ENCODE data around the gene NPAS3.

GRCh38 chr14:32932302-32932913, 6.3 kb upstream of the NPAS3 start:
- no peak for TF ChIP-seq CTCF (IDR thresholded peaks at IDR 0.05)
- TF ChIP-seq POLR2A (IDR thresholded peaks at IDR 0.05) = no peak

Data from uterus (tissue), 2 donors.